Progenitor cell of endocrine pancreas (in vitro differentiated cells): ENCODE data around the gene GBGT1. TPM values are rescaled to one million over a fixed set of nuclear protein-coding genes. Genes with fewer than 3 reads are reported as not detected.

Experiments
- DNase-seq: peaks from one replicate; pipeline ENCODE4 v3.0.0; 2021; ENCODE audit warnings: low spot score; ENCODE audit not compliant: unreplicated experiment
- H3K27ac Mint-ChIP-seq: 2 replicates; pipeline ENCODE4 v1.8.0; 2021; ENCODE audit warnings: mild to moderate bottlenecking, moderate library complexity, mixed read lengths
- H3K27me3 Mint-ChIP-seq: 2 replicates; pipeline ENCODE4 v1.8.0; 2021; ENCODE audit warnings: mixed read lengths
- H3K36me3 Mint-ChIP-seq: 2 replicates; pipeline ENCODE4 v1.8.0; 2022; ENCODE audit warnings: mixed read lengths; ENCODE audit not compliant: insufficient read depth
- H3K4me1 Mint-ChIP-seq: 2 replicates; pipeline ENCODE4 v1.8.0; 2021; ENCODE audit warnings: low read depth, mixed read lengths
- H3K4me3 Mint-ChIP-seq: 2 replicates; pipeline ENCODE4 v1.8.0; 2021; ENCODE audit warnings: low read depth, mild to moderate bottlenecking, moderate library complexity, mixed read lengths
- H3K9me3 Mint-ChIP-seq: 2 replicates; pipeline ENCODE4 v1.8.0; 2021; ENCODE audit warnings: low read depth, mixed read lengths
- total RNA-seq: library from RNA; stranded (reverse); gene quantifications from 2 replicates; pipeline ENCODE4 v1.2.1, GENCODE V29; 2021
- TF ChIP-seq, protein P1 (sequence below): fragments of 200-600 bp; sonication (generic); IDR thresholded peaks from one replicate; pipeline ENCODE4 v1.5.0; 2021; ENCODE audit warnings: antibody characterized with exemption, mild to moderate bottlenecking; ENCODE audit not compliant: unreplicated experiment

The GBGT1 gene
- total RNA-seq, 1 donor from 2014 or later = 5.2 TPM

DNA sequence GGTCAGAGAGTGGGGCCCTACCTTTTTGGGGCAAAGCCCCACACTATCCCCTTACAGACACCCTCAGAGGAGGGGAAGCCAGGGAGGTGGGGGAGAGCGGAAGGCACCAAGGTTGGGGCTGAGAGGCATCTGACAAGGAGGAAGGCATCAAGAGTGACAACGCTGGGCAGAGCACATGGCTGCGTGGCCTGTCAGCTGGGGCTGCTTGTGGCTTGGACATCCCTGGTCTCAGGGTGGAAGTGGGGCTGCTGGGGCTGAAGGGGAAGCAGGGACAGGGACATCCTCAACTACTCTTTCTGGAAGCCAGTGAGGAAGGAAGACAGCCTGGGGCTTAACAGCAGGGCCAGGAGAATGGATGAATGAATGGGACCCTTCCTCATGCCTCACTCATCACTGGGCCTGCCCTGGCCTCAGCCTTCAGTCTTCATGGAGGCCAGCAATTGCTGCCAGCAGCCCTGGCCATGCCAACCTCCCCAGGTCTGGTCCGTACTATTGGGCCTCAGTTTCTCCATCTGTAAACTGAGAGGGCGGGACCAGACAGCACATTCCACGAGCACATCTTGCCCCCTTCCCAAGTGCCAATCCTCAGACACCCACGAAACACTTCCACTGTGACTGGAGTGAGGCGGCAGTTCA lies 41.7 kb downstream of the GBGT1 start:
- peaks cover 17% of the 10 kb centered on the region for H3K4me1 Mint-ChIP-seq
- TF ChIP-seq, protein P1, sequence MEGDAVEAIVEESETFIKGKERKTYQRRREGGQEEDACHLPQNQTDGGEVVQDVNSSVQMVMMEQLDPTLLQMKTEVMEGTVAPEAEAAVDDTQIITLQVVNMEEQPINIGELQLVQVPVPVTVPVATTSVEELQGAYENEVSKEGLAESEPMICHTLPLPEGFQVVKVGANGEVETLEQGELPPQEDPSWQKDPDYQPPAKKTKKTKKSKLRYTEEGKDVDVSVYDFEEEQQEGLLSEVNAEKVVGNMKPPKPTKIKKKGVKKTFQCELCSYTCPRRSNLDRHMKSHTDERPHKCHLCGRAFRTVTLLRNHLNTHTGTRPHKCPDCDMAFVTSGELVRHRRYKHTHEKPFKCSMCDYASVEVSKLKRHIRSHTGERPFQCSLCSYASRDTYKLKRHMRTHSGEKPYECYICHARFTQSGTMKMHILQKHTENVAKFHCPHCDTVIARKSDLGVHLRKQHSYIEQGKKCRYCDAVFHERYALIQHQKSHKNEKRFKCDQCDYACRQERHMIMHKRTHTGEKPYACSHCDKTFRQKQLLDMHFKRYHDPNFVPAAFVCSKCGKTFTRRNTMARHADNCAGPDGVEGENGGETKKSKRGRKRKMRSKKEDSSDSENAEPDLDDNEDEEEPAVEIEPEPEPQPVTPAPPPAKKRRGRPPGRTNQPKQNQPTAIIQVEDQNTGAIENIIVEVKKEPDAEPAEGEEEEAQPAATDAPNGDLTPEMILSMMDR = no peak
- peak overlapping the region; percentile 73 for H3K27ac Mint-ChIP-seq
- H3K4me3 Mint-ChIP-seq = peak overlapping the region; percentile 62
- no peaks in the 10 kb centered on the region for H3K36me3 Mint-ChIP-seq
- H3K9me3 Mint-ChIP-seq = no peaks in the 10 kb centered on the region
- DNase-seq = no peak
- no peaks in the 10 kb centered on the region for H3K27me3 Mint-ChIP-seq

- TF ChIP-seq, protein P1 = no peak
- H3K36me3 Mint-ChIP-seq = no peaks in the 10 kb centered on the region
- peak; percentile 76 for DNase-seq
- H3K27me3 Mint-ChIP-seq = no peaks in the 10 kb centered on the region
- H3K9me3 Mint-ChIP-seq = no peaks in the 10 kb centered on the region
- H3K4me1 Mint-ChIP-seq = peaks cover 17% of the 10 kb centered on the region
- peak within 1 kb of the TSS; percentile 76 for H3K4me3 Mint-ChIP-seq
- H3K27ac Mint-ChIP-seq = peak within 1 kb of the TSS; percentile 73
These were observed 42.4 kb downstream of the GBGT1 start, which contains the start of gene RALGDS for GRCh38 chr9:133121198-133121914. TSS of gene RALGDS (minus strand) at chr9:133121240. CDS start at chr9:133121154, 86 bp downstream.

DNA sequence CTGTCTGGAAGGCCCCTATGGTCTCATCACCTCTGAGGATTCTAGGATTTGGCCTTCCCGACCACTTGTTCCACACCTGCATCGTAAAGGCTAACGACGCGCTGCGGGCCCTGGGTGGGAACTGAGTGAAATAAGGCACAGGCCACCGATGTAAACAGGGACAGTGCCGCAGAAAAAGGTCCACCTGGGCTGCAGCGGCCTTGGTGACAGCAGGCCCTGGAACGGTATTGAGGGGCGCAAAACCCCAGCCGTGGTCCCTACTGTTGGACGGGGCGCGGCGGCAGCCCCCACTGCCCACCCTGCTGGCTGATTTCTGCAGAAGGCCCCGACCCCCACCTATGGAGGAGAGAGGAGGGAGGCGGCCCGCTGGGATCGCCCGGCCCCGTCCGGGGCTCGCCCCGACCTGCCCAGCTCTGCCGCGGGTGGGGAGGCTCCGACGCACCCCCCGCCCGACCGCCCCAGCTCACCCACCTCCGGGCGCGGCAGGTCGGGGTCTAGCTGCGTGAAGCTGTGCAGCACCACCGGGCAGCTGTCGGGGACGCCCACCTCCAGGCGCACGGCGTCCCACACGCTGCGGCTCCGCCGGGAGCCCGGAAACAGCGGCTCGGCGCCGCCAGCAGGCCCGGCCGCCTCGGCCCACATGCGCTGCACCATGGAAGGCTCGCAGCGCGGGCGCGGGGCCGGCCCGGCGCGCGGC lies 43.1 kb downstream of the GBGT1 start:
- TF ChIP-seq, protein P1 = no peak
- DNase-seq = no peak
- Mint-ChIP-seq H3K27ac (peak overlapping the region; percentile 64), H3K36me3 (no peaks in the 10 kb centered on the region), H3K4me3 (peak overlapping the region; percentile 76), H3K4me1 (peaks cover 17% of the 10 kb centered on the region), H3K9me3 (no peaks in the 10 kb centered on the region), H3K27me3 (no peaks in the 10 kb centered on the region)

DNA sequence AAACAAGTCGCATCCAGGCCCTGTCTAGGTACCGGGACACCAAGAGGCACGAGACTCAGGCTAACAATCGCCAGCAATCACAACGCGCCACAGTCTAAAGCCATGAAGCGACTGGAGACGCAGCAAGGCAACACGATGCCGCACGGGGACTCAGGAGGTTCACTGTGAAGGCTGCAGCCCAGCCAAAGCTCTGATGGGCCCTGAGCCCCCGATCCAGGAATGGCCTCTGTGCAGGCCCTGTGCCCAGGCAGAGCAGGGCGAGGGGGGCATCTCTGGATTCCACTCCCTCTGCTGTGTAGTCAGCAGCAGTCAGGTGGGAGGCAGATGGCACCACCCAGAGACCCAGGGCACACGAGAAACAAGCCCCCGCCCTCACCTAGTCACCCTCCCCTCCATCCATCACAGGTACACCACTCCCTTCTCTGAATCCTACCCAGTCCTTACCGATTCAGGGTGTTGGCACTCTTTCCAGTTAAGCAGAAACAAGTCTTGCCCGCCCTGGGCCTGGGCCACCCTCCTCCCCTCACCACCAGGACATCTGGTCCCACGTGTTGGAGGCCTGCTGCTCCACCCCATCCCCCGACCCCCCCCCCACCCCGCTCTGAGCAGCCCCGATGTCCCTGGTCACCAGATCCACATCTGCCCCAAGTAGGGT lies 43.7 kb downstream of the GBGT1 start:
- H3K4me1 Mint-ChIP-seq = peaks cover 17% of the 10 kb centered on the region
- peak overlapping the region; percentile 76 for H3K4me3 Mint-ChIP-seq
- no peak for DNase-seq
- H3K36me3 Mint-ChIP-seq = no peaks in the 10 kb centered on the region
- TF ChIP-seq, protein P1 = no peak
- H3K9me3 Mint-ChIP-seq = no peaks in the 10 kb centered on the region
- H3K27ac Mint-ChIP-seq = peak overlapping the region; percentile 64
- no peaks in the 10 kb centered on the region for H3K27me3 Mint-ChIP-seq
